MM.1S (cell line): ENCODE measurements around the gene NUAK1.

Experiments used
- DNase-seq: peaks from one replicate; pipeline ENCODE4 v3.0.0-alpha.2; 2015
- H2AFZ ChIP-seq: fragments of 300-600 bp; sonication (generic); 2 replicates; pipeline ENCODE4 v1.6.0; 2016; ENCODE audit warnings: antibody characterized with exemption, low read length
- H3F3A ChIP-seq: fragments of 300-600 bp; sonication (generic); 2 replicates; pipeline ENCODE4 v1.6.1; 2016; ENCODE audit warnings: mild to moderate bottlenecking, antibody characterized with exemption, low read length, moderate library complexity, mixed read lengths; ENCODE audit not compliant: insufficient read depth
- H3K27ac ChIP-seq: fragments of 300-600 bp; sonication (generic); 2 replicates; pipeline ENCODE4 v1.5.1; 2016; ENCODE audit warnings: mild to moderate bottlenecking, low read length
- H3K27me3 ChIP-seq: fragments of 300-600 bp; sonication (generic); replicated peaks from 2 replicates; pipeline ENCODE4 v1.6.0; 2016; ENCODE audit warnings: low read length; ENCODE audit not compliant: insufficient read depth
- H3K36me3 ChIP-seq: fragments of 300-600 bp; sonication (generic); replicated peaks from 2 replicates; pipeline ENCODE4 v1.6.1; 2016; ENCODE audit warnings: mild to moderate bottlenecking, low read length, mixed read lengths; ENCODE audit not compliant: insufficient read depth
- H3K4me1 ChIP-seq: fragments of 300-600 bp; sonication (generic); 2 replicates; pipeline ENCODE4 v1.6.1; 2016; ENCODE audit warnings: low read length, mixed read lengths
- H3K4me2 ChIP-seq: fragments of 300-600 bp; sonication (generic); 2 replicates; pipeline ENCODE4 v1.6.0; 2016; ENCODE audit warnings: low read depth, low read length
- H3K4me3 ChIP-seq: fragments of 300-600 bp; sonication (generic); 2 replicates; pipeline ENCODE4 v1.5.1; 2016; ENCODE audit warnings: low read length, mixed read lengths
- H3K79me2 ChIP-seq: fragments of 300-600 bp; sonication (generic); 2 replicates; pipeline ENCODE4 v1.6.1; 2016; ENCODE audit warnings: mixed run types, low read length, mixed read lengths
- H3K9ac ChIP-seq: fragments of 300-600 bp; sonication (generic); 2 replicates; pipeline ENCODE4 v1.6.1; 2016; ENCODE audit warnings: low read length, mixed read lengths
- H3K9me2 ChIP-seq: fragments of 300-600 bp; sonication (generic); replicated peaks from 2 replicates; pipeline ENCODE4 v1.6.1; 2016; ENCODE audit warnings: mild to moderate bottlenecking, low read length, mixed read lengths; ENCODE audit not compliant: insufficient read depth
- H3K9me3 ChIP-seq: fragments of 300-600 bp; sonication (generic); replicated peaks from 2 replicates; pipeline ENCODE4 v1.6.1; 2016; ENCODE audit warnings: mild to moderate bottlenecking, low read length, mixed read lengths; ENCODE audit not compliant: insufficient read depth
- H4K20me1 ChIP-seq: fragments of 300-600 bp; sonication (generic); 2 replicates; pipeline ENCODE4 v1.6.1; 2016; ENCODE audit warnings: mild to moderate bottlenecking, low read length, moderate library complexity, mixed read lengths; ENCODE audit not compliant: insufficient read depth
- EZH2 ChIP-seq: fragments of 300-600 bp; sonication (generic); optimal IDR thresholded peaks from 2 replicates; pipeline ENCODE3; 2017; ENCODE audit warnings: low read depth, mild to moderate bottlenecking, antibody characterized with exemption, low read length, mixed read lengths
- EZH2phosphoT487 ChIP-seq: fragments of 300-600 bp; sonication (generic); IDR thresholded peaks from 2 replicates; pipeline ENCODE4 v1.6.1; 2018; ENCODE audit warnings: antibody characterized with exemption, low read length
- TF ChIP-seq, protein P1 (sequence below): fragments of 300-600 bp; sonication (generic); IDR thresholded peaks from 2 replicates; pipeline ENCODE4 v1.5.1; 2016; ENCODE audit warnings: antibody characterized with exemption, low read length, mixed read lengths

The NUAK1 gene

DNA sequence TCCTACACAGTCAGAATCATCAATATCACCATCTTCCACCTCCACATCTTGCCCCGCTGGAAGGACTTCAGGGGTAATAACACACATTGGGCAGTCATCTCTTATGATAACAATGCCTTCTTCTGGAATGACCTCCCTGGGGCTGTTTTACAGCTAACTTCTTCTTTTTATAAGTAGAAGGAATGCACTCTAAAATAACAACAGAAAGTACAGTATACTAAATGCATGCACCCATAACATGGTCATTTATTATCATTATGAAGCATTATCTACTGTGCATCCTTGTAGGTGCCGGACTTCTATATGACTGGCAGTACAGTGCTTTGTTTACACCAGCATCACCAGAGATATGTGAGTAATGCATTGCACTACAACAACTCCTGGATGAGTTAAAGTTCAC is 19.0 kb upstream of the NUAK1 start:
- no peaks in the 10 kb centered on the region for H3K9me3 ChIP-seq
- H3F3A ChIP-seq, result no peaks in the 10 kb centered on the region
- no peaks in the 10 kb centered on the region for H3K79me2 ChIP-seq
- no peak for DNase-seq
- H3K36me3 ChIP-seq, result no peaks in the 10 kb centered on the region
- no peaks in the 10 kb centered on the region for H4K20me1 ChIP-seq
- H3K27me3 ChIP-seq, result no peaks in the 10 kb centered on the region
- no peak overlapping the region for H3K4me2 ChIP-seq
- TF ChIP-seq, protein P1, sequence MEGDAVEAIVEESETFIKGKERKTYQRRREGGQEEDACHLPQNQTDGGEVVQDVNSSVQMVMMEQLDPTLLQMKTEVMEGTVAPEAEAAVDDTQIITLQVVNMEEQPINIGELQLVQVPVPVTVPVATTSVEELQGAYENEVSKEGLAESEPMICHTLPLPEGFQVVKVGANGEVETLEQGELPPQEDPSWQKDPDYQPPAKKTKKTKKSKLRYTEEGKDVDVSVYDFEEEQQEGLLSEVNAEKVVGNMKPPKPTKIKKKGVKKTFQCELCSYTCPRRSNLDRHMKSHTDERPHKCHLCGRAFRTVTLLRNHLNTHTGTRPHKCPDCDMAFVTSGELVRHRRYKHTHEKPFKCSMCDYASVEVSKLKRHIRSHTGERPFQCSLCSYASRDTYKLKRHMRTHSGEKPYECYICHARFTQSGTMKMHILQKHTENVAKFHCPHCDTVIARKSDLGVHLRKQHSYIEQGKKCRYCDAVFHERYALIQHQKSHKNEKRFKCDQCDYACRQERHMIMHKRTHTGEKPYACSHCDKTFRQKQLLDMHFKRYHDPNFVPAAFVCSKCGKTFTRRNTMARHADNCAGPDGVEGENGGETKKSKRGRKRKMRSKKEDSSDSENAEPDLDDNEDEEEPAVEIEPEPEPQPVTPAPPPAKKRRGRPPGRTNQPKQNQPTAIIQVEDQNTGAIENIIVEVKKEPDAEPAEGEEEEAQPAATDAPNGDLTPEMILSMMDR, result no peak
- TF ChIP-seq EZH2 (no peak), EZH2phosphoT487 (no peak)
- H3K9ac ChIP-seq, result no peak overlapping the region
- no peak overlapping the region for H2AFZ ChIP-seq
- no peak overlapping the region for H3K27ac ChIP-seq
- H3K9me2 ChIP-seq, result no peaks in the 10 kb centered on the region
- H3K4me1 ChIP-seq, result no peaks in the 10 kb centered on the region
- no peak overlapping the region for H3K4me3 ChIP-seq

DNA sequence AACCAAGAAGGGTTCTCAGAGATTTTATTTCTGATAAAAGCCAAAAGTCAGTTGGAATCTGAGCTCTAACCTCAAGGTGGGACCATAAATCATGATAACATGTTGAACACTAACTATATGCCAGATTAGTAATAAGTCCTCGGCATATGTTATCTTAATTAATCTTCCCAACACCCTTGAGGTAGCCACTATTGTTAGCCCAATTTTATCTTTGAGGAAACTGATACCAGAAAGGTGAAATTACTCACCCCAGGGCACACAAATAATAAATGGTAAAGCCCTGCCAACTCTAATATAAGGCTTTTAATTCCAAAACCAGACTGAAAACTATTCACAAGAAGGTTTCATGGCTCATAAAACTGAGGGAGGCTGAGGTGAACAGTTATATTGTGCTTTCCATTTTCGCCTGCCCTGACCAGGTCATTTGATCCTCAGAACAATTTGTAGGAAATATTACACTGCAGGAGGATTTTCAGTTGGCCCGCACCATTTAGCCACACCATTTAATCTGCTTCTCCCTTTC is 16.1 kb upstream of the NUAK1 start:
- no peak overlapping the region for H3K4me3 ChIP-seq
- no peaks in the 10 kb centered on the region for H3F3A ChIP-seq
- H3K4me2 ChIP-seq, result no peak overlapping the region
- no peaks in the 10 kb centered on the region for H4K20me1 ChIP-seq
- H3K9ac ChIP-seq, result no peak overlapping the region
- H3K36me3 ChIP-seq, result no peaks in the 10 kb centered on the region
- no peak for DNase-seq
- H3K27ac ChIP-seq, result no peak overlapping the region
- no peaks in the 10 kb centered on the region for H3K9me2 ChIP-seq
- H3K79me2 ChIP-seq, result no peaks in the 10 kb centered on the region
- H3K4me1 ChIP-seq, result 0 out of 2 replicates have a peak, but pooled peaks cover 4% of the 10 kb centered on the region
- H3K9me3 ChIP-seq, result no peaks in the 10 kb centered on the region
- TF ChIP-seq, protein P1, result no peak
- TF ChIP-seq EZH2 (no peak), EZH2phosphoT487 (no peak)
- no peaks in the 10 kb centered on the region for H3K27me3 ChIP-seq
- no peak overlapping the region for H2AFZ ChIP-seq

DNA sequence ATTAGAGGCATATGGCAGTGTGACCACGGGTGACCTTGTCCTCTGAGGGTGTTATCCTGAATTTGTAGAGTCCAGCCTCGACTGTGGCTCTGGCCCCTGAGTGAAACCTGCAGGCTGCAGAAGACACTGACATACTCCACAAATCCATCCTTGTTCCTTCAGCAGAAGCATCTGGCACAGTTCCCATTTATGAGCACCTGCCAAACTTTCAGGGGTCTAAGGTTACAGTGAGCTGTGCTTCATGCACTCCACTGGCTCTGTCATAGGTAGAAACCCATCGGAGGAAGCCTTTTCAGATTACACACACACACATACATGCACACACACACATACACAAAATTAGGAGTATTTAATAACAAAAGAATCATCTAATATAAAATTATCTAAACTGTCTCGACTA is 13.6 kb upstream of the NUAK1 start:
- H3K9me3 ChIP-seq, result no peaks in the 10 kb centered on the region
- no peaks in the 10 kb centered on the region for H3K36me3 ChIP-seq
- H3K79me2 ChIP-seq, result no peaks in the 10 kb centered on the region
- H3K4me1 ChIP-seq, result peaks cover 19% of the 10 kb centered on the region
- no peaks in the 10 kb centered on the region for H3K27me3 ChIP-seq
- no peak overlapping the region for H3K4me3 ChIP-seq
- no peak overlapping the region for H2AFZ ChIP-seq
- H3K9me2 ChIP-seq, result no peaks in the 10 kb centered on the region
- no peak overlapping the region for H3K27ac ChIP-seq
- DNase-seq, result no peak
- peaks cover 7% of the 10 kb centered on the region; the same call in 1 of the 2 replicates for H3F3A ChIP-seq
- no peak for TF ChIP-seq EZH2
- TF ChIP-seq, protein P1, result no peak
- TF ChIP-seq EZH2phosphoT487, result no peak
- H3K4me2 ChIP-seq, result no peak overlapping the region
- no peak overlapping the region for H3K9ac ChIP-seq
- no peaks in the 10 kb centered on the region for H4K20me1 ChIP-seq
